ENCODE data around the gene NELFCD.
"Not testable (repeated sequence)": the region's sequence is repeated elsewhere in the genome, so short reads cannot be mapped to it uniquely, and the experiment has no call there.

NELFCD gene

DNA sequence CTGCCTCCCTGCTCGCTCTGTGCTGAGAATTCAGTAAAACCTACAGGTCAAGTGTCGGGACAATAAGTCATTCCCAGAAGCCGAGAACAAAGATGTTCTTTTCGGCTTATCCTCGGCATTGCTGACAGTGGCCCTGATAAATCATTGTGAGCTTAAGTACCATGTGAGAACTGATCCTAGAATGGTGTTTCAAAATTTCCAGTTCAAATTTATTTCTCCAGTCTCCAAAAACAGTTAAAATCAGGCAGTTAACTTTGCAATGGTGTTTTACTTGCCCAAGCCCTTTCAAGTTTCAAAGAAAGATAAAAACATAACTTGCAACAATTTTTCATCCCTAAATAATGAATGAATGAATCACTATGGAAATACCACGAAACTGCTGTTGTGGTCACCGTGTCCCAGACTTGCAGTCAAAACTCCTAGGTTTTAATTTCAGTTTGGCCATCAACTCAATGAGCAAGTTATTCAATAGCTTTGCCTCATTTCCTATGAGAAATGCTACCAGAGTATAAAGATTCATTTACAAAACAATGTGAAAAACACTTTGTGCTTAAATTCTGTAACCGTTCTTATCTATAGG, 46.8 kb downstream of the NELFCD start:
- DNase-seq = no peak

DNA sequence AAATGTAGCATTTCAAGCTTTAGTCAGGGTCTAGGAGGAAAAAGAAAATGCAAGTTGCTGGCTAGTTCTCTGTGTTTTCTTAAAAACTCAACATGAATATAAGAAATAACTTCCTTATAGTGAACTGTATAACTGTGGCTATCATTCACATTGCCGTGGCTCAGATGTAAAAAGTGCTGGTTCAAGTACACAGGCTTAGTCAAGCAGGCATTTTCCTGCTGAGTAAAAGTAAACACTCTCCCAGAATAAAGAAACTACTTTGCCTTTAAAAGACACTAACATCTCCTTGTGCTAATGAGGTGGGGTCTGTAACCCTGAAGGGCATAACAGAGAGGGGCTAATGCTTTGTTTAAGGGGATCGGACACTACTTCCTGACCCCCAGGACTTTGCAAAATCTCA, 47.8 kb downstream of the NELFCD start:
- DNase-seq = no peak

DNA sequence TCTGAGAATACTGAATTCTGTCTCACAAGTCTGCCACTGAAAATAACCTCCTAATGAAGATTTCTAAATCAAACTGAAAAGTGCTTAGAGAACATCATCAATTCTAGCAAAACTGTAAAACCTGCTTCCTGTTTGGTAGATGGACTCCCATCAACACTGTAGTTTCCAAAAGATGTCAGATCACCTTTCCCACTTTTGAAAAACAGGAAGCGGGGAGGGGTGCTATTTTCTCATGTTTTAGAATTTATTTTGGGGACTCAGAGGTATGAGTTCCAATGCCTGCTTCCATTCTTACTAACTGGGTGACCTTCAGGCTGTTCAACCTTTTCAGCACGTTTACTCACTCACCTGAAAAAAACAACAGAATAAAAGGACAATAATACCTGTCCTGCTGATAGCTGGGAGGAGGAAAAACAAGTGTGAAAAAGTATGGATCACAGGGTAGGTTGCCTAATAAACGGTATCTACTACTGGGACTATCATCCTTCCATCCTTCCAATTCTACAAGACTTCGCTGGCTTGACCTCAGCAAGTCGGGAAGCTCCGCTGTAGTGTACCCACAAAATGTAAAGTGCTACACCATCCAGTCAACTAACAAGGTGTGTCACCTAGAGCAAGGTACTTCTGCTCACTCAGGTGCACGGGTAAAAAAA, 50.0 kb downstream of the NELFCD start:
- DNase-seq = no peak

DNA sequence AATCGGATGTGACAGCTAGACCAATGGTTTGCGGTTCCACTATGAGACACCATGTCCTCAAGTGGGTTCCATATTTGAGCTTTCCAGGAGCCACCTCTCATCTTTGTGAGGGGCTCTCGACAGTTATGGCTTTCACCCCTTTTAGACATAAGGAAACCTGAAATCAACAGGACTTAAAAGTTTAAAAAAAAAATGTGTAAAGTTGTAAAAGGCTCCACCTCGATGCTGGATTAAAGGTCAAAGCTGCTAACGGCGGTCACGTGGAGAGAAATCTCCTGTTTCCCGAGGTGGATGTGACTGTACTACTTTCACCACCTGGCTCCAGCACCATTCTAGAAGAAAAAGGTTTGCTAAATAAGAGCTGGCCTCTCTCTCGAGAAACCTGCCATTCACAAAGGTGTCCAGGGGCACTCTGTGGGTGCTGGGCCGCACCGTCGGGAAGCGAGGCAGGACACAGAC, 50.5 kb downstream of the NELFCD start:
- no peak for DNase-seq

GRCh38 chr20:59032023-59032712, 51.1 kb downstream of the NELFCD start, which contains the start of gene ATP5F1E:
TSS of gene ATP5F1E (minus strand) at chr20:59032335. CDS start at chr20:59032251, 84 bp downstream.
- peak; percentile 84 for DNase-seq

DNA sequence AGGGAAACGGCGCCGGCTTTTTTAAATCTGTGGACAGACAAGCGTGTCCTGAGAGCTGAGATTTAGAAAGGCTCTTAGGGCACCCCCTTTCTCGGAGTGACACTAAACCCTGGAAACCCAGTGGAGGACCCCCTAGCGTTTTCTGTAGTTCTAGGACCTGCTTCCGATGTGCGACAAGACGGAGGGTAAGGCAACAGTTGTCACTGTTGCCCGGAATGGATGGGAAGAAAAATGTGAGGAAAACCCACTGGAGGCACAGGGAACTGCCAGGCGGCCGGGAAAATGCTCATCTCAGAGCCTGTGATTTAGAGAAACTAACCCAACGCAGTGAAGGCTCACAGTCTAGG, 51.6 kb downstream of the NELFCD start:
- DNase-seq = peak; percentile 15

DNA sequence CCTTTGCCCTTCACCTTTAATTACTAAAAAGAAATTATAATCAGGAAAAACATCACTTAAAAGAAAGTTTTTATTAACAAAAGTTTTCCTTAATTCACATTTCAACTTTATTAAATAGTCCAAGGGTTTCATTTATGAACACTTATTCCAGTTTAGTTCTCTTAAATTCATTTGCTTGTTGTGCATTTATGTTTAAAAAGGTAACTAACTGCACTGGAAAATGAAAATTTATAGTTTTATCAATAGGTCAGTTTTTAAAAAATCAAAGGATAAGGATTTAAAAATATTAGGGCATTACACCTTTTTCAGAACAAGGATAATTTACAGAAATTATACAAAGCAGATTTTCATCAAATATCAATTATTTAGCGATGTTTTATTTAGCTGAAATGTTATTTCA, 52.0 kb downstream of the NELFCD start:
- DNase-seq = no peak

- no peak for DNase-seq
Observed at GRCh38 chr20:59033616-59034165, 52.6 kb downstream of the NELFCD start.

- DNase-seq = no peak
Observed at GRCh38 chr20:59035381-59035780, 54.3 kb downstream of the NELFCD start.

GRCh38 chr20:59037386-59037785, 56.3 kb downstream of the NELFCD start:
- no peak for DNase-seq

DNA sequence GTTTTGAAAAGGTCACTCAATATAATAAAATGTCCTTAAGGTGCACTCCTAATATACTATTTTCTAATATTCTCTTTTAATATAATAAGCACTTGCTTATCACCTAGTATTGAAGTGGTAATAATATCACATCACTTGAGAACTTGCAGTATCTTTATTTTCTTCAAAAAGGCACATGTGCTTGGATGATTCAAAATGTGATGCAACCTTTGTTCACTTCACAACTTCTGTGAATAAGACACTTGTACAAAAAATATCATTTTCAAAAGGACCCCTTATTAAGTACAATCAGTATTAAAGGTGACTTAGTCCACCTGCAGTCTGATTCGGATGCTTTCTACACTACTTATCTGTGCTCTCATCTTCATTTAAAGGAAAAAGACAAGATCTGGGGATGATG, 58.2 kb downstream of the NELFCD start:
- no peak for DNase-seq

DNA sequence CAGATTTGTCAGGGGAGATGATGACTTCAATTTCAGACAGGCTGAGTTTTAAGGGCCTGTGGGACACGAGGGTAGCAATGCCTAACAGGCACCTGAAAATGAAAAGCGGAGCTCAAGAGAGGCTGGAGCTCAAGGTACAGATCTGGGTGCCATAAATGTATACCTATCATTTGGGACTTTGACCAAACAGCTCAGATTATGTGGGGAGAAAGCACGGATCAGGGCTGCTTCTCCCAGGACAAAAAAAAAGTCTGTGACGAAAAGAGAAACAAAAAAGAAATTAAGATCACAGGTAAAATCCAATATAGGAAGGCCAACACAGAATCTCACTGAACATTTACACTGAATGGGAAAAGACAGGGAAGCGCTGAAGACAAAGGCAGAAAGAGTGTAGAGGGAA, 59.6 kb downstream of the NELFCD start:
- DNase-seq = no peak

GRCh38 chr20:59041487-59041886, 60.4 kb downstream of the NELFCD start:
- not testable (repeated sequence) for DNase-seq

GRCh38 chr20:59042151-59042795, 61.2 kb downstream of the NELFCD start, which contains the start of gene PRELID3B:
TSS of gene PRELID3B (minus strand) at chr20:59042786. CDS start at chr20:59042730, 56 bp downstream.
- DNase-seq = no peak

DNA sequence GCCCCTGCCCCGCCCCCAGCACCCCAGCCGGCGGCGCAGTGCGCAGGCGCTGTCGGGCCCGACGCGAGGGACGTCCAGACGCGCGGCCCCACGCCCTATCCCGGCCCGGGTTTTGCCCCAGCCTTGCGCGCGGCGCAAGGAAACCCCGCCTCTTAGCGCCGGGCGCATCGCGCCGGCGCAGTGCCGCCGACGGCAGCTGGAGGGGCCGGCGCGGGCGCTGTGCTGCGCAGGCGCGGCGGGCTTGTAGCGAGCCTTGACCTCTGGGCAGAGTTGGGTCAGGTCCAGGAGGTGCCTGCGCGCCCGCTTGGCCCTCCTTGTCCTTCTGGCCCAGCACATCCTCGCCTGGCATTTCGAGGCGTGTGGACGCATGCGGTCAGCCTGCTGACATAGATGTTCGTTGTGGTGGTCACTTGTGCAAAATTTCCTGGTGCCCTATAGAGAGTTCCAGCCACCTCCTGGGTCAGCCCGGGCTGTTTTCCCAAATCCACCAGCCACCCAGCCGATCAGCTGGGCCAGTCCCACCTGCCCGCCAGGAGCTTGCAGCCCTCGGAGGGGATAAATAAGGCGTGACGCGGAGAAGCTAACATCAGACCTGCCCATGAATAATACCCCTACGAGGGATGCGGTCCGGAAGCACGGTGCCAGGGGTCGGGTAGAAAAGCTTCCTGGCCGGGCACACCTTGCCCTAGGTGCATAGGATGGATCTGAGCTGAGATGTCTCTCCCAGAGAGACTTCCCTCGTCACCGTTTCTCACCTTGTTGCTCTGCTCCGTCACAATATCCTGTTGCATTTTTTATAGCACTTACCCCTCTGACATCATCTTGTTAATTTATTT, 62.0 kb downstream of the NELFCD start:
- DNase-seq = peak; percentile 66

- DNase-seq = no peak
Observed at GRCh38 chr20:59043698-59044097, 62.6 kb downstream of the NELFCD start.

DNA sequence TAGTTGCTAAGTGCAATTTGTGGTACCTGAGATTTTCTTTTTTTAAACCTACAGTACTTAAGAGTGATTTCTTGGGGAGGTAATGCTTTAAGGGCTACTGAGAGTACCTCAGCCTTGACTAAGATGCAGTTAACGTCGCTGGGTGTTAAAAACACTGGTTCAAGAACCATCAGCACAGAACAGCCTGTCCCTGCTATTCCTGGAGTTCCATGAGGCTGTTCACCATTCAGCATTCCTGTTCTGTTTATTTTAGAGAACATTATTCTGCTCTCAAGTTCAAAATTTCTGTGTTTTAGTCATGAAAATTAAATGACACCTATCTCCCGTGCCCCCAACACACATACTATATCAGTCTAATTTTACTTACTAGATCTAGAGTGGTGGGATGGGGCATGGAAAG, 63.2 kb downstream of the NELFCD start:
- no peak for DNase-seq
